ENCODE data around the gene KCTD20. TPM values are rescaled to one million over a fixed set of nuclear protein-coding genes. Genes with fewer than 3 reads are reported as not detected.

The KCTD20 gene
- total and polyA plus RNA-seq, 9 of the 15 experiments (the other 6 are each of a cell fraction or from before 2014, with no cell fraction given) = 28.9 to 160 (median 70.6) TPM

DNA sequence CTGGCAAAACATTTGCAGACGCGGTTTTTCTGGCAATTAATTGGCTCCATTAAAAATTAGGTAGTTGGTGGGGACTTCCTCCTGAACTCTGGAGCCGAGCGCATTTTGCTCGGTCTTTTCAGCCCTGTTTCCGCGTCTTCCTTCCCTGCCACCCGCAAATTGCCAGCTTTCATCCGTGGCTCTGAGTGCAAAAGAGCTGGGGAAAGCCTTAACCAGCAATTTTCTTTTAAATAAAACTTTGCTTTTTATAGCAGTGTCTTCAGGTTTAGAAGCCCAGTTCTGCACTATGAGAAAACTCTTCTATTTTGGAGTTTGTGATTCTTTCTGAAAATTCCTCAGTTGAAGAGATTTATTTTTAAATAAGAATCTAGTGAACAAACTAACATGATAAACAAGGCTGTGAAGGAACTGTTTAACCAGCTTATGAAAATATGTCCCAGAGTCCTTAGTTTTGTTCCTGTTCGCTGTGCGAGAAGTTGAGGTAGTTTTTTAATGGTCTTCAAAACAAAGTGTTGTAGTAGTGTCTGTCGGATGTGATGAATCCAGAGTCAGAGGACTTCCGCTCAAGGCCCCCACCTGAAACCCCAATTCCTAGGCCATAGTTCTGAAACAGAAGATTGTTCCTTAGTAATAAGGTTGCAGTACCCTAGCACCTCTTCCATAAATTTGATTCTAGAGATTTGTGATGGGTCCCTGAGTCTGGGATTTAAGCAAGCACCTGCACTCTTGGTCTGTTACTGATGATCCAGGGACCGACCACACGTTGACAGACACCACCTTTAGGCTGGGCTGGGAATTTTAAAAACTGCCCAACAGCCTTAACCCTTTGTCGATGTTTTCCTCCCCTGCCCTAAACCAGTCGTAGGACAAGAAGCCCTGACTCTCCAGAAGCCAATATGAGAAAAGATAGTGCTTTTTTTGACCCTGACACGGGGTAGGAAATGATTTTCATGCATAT, 950 bp downstream of the KCTD20 start (continued):
- TF ChIP-seq, protein P1, sequence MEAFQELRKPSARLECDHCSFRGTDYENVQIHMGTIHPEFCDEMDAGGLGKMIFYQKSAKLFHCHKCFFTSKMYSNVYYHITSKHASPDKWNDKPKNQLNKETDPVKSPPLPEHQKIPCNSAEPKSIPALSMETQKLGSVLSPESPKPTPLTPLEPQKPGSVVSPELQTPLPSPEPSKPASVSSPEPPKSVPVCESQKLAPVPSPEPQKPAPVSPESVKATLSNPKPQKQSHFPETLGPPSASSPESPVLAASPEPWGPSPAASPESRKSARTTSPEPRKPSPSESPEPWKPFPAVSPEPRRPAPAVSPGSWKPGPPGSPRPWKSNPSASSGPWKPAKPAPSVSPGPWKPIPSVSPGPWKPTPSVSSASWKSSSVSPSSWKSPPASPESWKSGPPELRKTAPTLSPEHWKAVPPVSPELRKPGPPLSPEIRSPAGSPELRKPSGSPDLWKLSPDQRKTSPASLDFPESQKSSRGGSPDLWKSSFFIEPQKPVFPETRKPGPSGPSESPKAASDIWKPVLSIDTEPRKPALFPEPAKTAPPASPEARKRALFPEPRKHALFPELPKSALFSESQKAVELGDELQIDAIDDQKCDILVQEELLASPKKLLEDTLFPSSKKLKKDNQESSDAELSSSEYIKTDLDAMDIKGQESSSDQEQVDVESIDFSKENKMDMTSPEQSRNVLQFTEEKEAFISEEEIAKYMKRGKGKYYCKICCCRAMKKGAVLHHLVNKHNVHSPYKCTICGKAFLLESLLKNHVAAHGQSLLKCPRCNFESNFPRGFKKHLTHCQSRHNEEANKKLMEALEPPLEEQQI (IDR thresholded peaks at IDR 0.05) = no peak
- TF ChIP-seq ZNF347 (CRISPR knock-in tag; IDR thresholded peaks at IDR 0.05; ENCODE audit: low read depth) (no peak), ZNF282 (CRISPR knock-in tag; IDR thresholded peaks at IDR 0.05) (no peak), MYC (IDR thresholded peaks at IDR 0.05; ENCODE audit: low read depth, low read length) (peak; percentile 31; the same call in 1 of the 2 replicates), MYC (CRISPR knock-in tag; IDR thresholded peaks at IDR 0.05; ENCODE audit: borderline replicate concordance, low read depth) (no peak)
- TF ChIP-seq, protein P2, sequence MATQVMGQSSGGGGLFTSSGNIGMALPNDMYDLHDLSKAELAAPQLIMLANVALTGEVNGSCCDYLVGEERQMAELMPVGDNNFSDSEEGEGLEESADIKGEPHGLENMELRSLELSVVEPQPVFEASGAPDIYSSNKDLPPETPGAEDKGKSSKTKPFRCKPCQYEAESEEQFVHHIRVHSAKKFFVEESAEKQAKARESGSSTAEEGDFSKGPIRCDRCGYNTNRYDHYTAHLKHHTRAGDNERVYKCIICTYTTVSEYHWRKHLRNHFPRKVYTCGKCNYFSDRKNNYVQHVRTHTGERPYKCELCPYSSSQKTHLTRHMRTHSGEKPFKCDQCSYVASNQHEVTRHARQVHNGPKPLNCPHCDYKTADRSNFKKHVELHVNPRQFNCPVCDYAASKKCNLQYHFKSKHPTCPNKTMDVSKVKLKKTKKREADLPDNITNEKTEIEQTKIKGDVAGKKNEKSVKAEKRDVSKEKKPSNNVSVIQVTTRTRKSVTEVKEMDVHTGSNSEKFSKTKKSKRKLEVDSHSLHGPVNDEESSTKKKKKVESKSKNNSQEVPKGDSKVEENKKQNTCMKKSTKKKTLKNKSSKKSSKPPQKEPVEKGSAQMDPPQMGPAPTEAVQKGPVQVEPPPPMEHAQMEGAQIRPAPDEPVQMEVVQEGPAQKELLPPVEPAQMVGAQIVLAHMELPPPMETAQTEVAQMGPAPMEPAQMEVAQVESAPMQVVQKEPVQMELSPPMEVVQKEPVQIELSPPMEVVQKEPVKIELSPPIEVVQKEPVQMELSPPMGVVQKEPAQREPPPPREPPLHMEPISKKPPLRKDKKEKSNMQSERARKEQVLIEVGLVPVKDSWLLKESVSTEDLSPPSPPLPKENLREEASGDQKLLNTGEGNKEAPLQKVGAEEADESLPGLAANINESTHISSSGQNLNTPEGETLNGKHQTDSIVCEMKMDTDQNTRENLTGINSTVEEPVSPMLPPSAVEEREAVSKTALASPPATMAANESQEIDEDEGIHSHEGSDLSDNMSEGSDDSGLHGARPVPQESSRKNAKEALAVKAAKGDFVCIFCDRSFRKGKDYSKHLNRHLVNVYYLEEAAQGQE (IDR thresholded peaks at IDR 0.05; ENCODE audit: borderline replicate concordance) = no peak; the same call in 1 of the 2 replicates
- TF ChIP-seq, protein P2 (CRISPR knock-in tag; IDR thresholded peaks at IDR 0.05; ENCODE audit: low read depth) = 0 out of 2 replicates have a peak, but pooled peaks have one; percentile 15
- TF ChIP-seq, protein P3, sequence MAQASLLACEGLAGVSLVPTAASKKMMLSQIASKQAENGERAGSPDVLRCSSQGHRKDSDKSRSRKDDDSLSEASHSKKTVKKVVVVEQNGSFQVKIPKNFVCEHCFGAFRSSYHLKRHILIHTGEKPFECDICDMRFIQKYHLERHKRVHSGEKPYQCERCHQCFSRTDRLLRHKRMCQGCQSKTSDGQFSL (CRISPR knock-in tag; IDR thresholded peaks at IDR 0.05) = no peak
- TF ChIP-seq, protein P3 (tag; IDR thresholded peaks at IDR 0.05) = no peak
- TF ChIP-seq, protein P4, sequence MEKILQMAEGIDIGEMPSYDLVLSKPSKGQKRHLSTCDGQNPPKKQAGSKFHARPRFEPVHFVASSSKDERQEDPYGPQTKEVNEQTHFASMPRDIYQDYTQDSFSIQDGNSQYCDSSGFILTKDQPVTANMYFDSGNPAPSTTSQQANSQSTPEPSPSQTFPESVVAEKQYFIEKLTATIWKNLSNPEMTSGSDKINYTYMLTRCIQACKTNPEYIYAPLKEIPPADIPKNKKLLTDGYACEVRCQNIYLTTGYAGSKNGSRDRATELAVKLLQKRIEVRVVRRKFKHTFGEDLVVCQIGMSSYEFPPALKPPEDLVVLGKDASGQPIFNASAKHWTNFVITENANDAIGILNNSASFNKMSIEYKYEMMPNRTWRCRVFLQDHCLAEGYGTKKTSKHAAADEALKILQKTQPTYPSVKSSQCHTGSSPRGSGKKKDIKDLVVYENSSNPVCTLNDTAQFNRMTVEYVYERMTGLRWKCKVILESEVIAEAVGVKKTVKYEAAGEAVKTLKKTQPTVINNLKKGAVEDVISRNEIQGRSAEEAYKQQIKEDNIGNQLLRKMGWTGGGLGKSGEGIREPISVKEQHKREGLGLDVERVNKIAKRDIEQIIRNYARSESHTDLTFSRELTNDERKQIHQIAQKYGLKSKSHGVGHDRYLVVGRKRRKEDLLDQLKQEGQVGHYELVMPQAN (IDR thresholded peaks at IDR 0.05; ENCODE audit: borderline replicate concordance) = 0 out of 2 replicates have a peak, but pooled peaks have one; percentile 2
- TF ChIP-seq, protein P5, sequence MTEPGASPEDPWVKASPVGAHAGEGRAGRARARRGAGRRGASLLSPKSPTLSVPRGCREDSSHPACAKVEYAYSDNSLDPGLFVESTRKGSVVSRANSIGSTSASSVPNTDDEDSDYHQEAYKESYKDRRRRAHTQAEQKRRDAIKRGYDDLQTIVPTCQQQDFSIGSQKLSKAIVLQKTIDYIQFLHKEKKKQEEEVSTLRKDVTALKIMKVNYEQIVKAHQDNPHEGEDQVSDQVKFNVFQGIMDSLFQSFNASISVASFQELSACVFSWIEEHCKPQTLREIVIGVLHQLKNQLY (CRISPR knock-in tag; conservative IDR thresholded peaks at IDR 0.05) = no peak
